ENCODE data around the gene FZR1.
A peak's percentile ranks its signal among the peaks of the same experiment; 100 is the strongest.

Gene FZR1

DNA sequence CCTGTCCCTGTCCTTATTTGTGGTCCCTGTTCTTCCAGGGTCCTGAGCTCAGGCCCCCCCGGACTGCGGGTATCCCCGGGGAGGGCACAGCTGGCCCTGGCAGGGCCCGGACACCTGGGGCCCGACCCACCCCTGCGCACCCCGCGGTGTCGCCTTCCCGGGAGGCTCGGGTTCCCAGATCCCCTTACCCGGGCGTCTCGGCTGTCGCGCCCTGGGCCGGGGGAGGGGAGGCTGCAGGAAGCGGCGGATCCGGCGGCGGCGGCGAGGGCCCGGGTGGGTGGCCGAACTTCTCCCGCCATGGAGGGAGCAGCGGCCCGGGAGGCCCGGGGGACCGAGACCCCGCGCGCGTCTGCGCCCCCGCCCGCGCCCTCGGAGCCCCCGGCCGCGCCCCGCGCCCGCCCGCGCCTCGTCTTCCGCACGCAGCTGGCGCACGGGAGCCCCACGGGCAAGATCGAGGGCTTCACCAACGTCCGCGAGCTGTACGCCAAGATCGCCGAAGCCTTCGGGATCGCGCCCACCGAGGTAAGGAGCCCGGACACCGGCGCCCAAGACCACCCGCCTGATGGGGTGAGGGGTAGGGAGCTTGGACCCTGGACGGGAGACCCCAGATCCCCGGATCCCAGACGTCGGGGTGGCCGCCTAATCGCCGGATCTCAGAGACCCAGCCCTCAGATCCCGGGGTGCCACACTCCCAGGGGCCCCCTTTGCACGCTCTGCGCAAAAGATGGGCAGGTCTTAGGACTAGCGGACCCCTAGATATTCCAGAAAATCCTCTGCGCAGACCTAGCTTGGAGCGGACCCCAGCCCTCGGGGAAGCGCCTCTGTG lies 79.4 kb downstream of the FZR1 start, which contains the start of gene GIPC3:
GIPC3 (plus strand) TSS at position 178 of the 826 bp plus-strand sequence; CDS start at position 298, 120 bp downstream.
- Histone ChIP-seq H3K14ac (ENCODE audit: low read length) (no peak within 1 kb of the TSS), H3K18ac (ENCODE audit: low read length) (peak within 1 kb of the TSS; percentile 91), H3K23ac (ENCODE audit: low read depth, low read length, poor library complexity) (peak within 1 kb of the TSS; percentile 73), H2AK5ac (ENCODE audit: low read depth, low read length) (no peak within 1 kb of the TSS), H3K4me3 (ENCODE audit: low read length in 2 of 2) (no peak within 1 kb of the TSS), H3K9ac (ENCODE audit: low read depth, low read length, poor library complexity) (no peak within 1 kb of the TSS), H2BK5ac (ENCODE audit: low read length) (peak within 1 kb of the TSS; percentile 39), H3K9me3 (replicated peaks in 1 of 2; ENCODE audit: control insufficient read depth in 2 of 2, insufficient read depth in 1 of 2, low read depth in 1 of 2, low read length in 2 of 2) (no peaks in the 10 kb centered on the region), H3K27me3 (ENCODE audit: control insufficient read depth in 3 of 3, insufficient read depth in 3 of 3, low read depth in 1 of 3, low read length in 3 of 3) (peaks cover 8 to 24% (median 23%) of the 10 kb centered on the region in 3 experiments), H2BK120ac (ENCODE audit: low read depth, low read length) (no peak within 1 kb of the TSS), H3K4me2 (ENCODE audit: insufficient read depth, low read length, poor library complexity, severe bottlenecking) (peak within 1 kb of the TSS; percentile 54), H2AFZ (ENCODE audit: low read length) (peak within 1 kb of the TSS; percentile 73), H3K27ac (replicated peaks; ENCODE audit: low read length) (no peak within 1 kb of the TSS), H4K8ac (ENCODE audit: low read depth, low read length) (no peak within 1 kb of the TSS), H2BK15ac (ENCODE audit: low read length) (peak within 1 kb of the TSS; percentile 67), H3K79me1 (ENCODE audit: low read depth, low read length) (no peaks in the 10 kb centered on the region), H3K4me1 (ENCODE audit: control insufficient read depth in 2 of 2, insufficient read depth in 1 of 2, low read depth in 1 of 2, low read length in 2 of 2) (no peaks in the 10 kb centered on the region), H2BK12ac (ENCODE audit: low read length) (no peak within 1 kb of the TSS), H3K4ac (ENCODE audit: low read length) (no peak within 1 kb of the TSS), H4K91ac (ENCODE audit: low read depth, low read length, poor library complexity) (no peak within 1 kb of the TSS), H3K36me3 (replicated peaks in 1 of 2; ENCODE audit: control insufficient read depth in 2 of 2, insufficient read depth in 2 of 2, low read length in 2 of 2) (no peaks in the 10 kb centered on the region)
- no peak for DNase-seq (ENCODE audit: low spot score)
- no CpG with 5 or more reads among the region's 84 CpGs for WGBS, 2 donors (ENCODE audit: extremely low coverage in 2 of 2, insufficient read length in 2 of 2, insufficient replicate concordance in 1 of 2)

DNA sequence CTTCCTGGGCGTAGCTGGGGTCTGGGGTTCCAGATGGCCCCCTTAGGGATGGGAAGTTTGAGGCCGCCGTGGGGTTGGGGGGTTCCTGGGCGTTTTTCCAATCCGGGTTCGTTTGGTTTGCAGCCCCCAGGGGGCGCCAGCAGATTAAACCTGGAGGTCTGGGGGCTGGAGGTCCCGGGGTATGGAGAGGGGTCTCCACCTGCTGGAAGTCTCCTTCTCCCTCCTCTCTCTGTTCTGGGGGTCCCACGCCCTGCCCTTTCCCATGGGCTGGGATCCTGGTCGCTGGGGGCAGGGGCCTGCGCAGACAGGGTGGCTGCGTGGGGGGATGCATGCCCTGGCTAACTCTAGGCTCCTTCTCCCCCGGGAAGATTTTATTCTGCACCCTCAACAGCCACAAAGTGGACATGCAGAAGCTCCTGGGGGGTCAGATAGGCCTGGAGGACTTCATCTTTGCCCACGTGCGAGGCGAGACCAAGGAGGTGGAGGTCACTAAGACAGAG lies 80.1 kb downstream of the FZR1 start:
- Histone ChIP-seq H3K9me3 (replicated peaks in 1 of 2; ENCODE audit: control insufficient read depth in 2 of 2, insufficient read depth in 1 of 2, low read depth in 1 of 2, low read length in 2 of 2) (no peaks in the 10 kb centered on the region), H3K14ac (ENCODE audit: low read length) (peak overlapping the region; percentile 56), H3K79me1 (ENCODE audit: low read depth, low read length) (no peaks in the 10 kb centered on the region), H4K91ac (ENCODE audit: low read depth, low read length, poor library complexity) (no peak overlapping the region), H2BK12ac (ENCODE audit: low read length) (no peak overlapping the region), H3K9ac (ENCODE audit: low read depth, low read length, poor library complexity) (no peak overlapping the region), H3K27ac (replicated peaks; ENCODE audit: low read length) (no peak overlapping the region), H4K8ac (ENCODE audit: low read depth, low read length) (no peak overlapping the region), H2AK5ac (ENCODE audit: low read depth, low read length) (peak overlapping the region; percentile 75), H3K27me3 (ENCODE audit: control insufficient read depth in 3 of 3, insufficient read depth in 3 of 3, low read depth in 1 of 3, low read length in 3 of 3) (peaks cover 8 to 24% (median 23%) of the 10 kb centered on the region in 3 experiments), H3K4me1 (ENCODE audit: control insufficient read depth in 2 of 2, insufficient read depth in 1 of 2, low read depth in 1 of 2, low read length in 2 of 2) (no peaks in the 10 kb centered on the region), H2BK5ac (ENCODE audit: low read length) (peak overlapping the region; percentile 39), H3K4me3 (ENCODE audit: low read length in 2 of 2) (no peak overlapping the region), H2BK120ac (ENCODE audit: low read depth, low read length) (no peak overlapping the region), H3K36me3 (replicated peaks in 1 of 2; ENCODE audit: control insufficient read depth in 2 of 2, insufficient read depth in 2 of 2, low read length in 2 of 2) (no peaks in the 10 kb centered on the region), H3K4ac (ENCODE audit: low read length) (no peak overlapping the region), H2BK15ac (ENCODE audit: low read length) (peak overlapping the region; percentile 67), H3K23ac (ENCODE audit: low read depth, low read length, poor library complexity) (peak overlapping the region; percentile 73), H2AFZ (ENCODE audit: low read length) (peak overlapping the region; percentile 73), H3K4me2 (ENCODE audit: insufficient read depth, low read length, poor library complexity, severe bottlenecking) (peak overlapping the region; percentile 54), H3K18ac (ENCODE audit: low read length) (no peak overlapping the region)
- no peak for DNase-seq (ENCODE audit: low spot score)
- no CpG with 5 or more reads among the region's 16 CpGs for WGBS, 2 donors (ENCODE audit: extremely low coverage in 2 of 2, insufficient read length in 2 of 2, insufficient replicate concordance in 1 of 2)

DNA sequence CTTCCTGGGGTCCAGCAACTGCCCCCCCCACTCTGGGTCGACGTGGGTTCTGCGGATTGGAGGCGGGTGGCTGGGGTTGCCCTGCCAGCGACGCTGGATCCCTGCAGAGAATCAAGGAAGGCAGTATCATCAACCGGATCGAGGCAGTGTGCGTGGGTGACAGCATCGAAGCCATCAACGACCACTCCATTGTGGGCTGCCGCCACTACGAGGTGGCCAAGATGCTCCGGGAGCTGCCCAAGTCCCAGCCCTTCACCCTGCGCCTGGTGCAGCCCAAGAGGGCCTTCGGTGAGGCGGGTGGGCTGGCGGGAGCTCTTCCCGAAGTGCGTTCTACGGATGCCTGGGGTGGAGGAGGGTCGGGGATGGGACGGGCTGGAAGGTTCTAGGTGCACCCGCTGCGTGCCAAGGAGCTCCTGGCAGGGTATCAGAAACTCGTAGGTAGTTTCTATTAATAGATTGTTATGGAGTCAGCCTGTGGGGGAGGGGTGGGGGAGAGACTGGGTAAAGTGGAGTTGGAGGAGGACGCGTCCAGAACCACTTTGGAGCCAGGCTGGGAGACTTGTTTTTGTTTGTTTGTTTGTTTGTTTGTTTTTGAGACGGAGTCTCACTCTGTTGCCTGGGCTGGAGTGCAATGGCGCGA lies 80.7 kb downstream of the FZR1 start:
- no peak overlapping the region for H3K9ac ChIP-seq (ENCODE audit: low read depth, low read length, poor library complexity)
- H3K14ac ChIP-seq (ENCODE audit: low read length): peak overlapping the region; percentile 56
- no peak for DNase-seq (ENCODE audit: low spot score)
- no peak overlapping the region for H3K4me2 ChIP-seq (ENCODE audit: insufficient read depth, low read length, poor library complexity, severe bottlenecking)
- H3K4me1 ChIP-seq (ENCODE audit: control insufficient read depth in 2 of 2, insufficient read depth in 1 of 2, low read depth in 1 of 2, low read length in 2 of 2): no peaks in the 10 kb centered on the region
- H3K27me3 ChIP-seq (ENCODE audit: control insufficient read depth in 3 of 3, insufficient read depth in 3 of 3, low read depth in 1 of 3, low read length in 3 of 3): peaks cover 8 to 24% (median 23%) of the 10 kb centered on the region in 3 experiments
- no peak overlapping the region for H3K4ac ChIP-seq (ENCODE audit: low read length)
- no peak overlapping the region for H3K27ac ChIP-seq (replicated peaks; ENCODE audit: low read length)
- no peaks in the 10 kb centered on the region for H3K9me3 ChIP-seq (replicated peaks in 1 of 2; ENCODE audit: control insufficient read depth in 2 of 2, insufficient read depth in 1 of 2, low read depth in 1 of 2, low read length in 2 of 2)
- peak overlapping the region; percentile 38 for H3K18ac ChIP-seq (ENCODE audit: low read length)
- peak overlapping the region; percentile 58 for H2BK15ac ChIP-seq (ENCODE audit: low read length)
- H2BK12ac ChIP-seq (ENCODE audit: low read length): peak overlapping the region; percentile 41
- WGBS, 2 donors (ENCODE audit: extremely low coverage in 2 of 2, insufficient read length in 2 of 2, insufficient replicate concordance in 1 of 2): no CpG with 5 or more reads among the region's 31 CpGs
- H2AFZ ChIP-seq (ENCODE audit: low read length): no peak overlapping the region
- H4K8ac ChIP-seq (ENCODE audit: low read depth, low read length): peak overlapping the region; percentile 65
- H4K91ac ChIP-seq (ENCODE audit: low read depth, low read length, poor library complexity): no peak overlapping the region
- H3K79me1 ChIP-seq (ENCODE audit: low read depth, low read length): no peaks in the 10 kb centered on the region
- no peaks in the 10 kb centered on the region for H3K36me3 ChIP-seq (replicated peaks in 1 of 2; ENCODE audit: control insufficient read depth in 2 of 2, insufficient read depth in 2 of 2, low read length in 2 of 2)
- H3K23ac ChIP-seq (ENCODE audit: low read depth, low read length, poor library complexity): peak overlapping the region; percentile 20
- H2BK5ac ChIP-seq (ENCODE audit: low read length): no peak overlapping the region
- H2BK120ac ChIP-seq (ENCODE audit: low read depth, low read length): no peak overlapping the region
- H2AK5ac ChIP-seq (ENCODE audit: low read depth, low read length): peak overlapping the region; percentile 75
- no peak overlapping the region for H3K4me3 ChIP-seq (ENCODE audit: low read length in 2 of 2)
